Measurements from ENCODE around the gene TRMO. TPM values are rescaled to one million over a fixed set of nuclear protein-coding genes. Genes with fewer than 3 reads are reported as not detected.

Gene TRMO
- total and polyA plus RNA-seq, 2 experiments from 2014 or later = 10.5 to 13.0 TPM

DNA sequence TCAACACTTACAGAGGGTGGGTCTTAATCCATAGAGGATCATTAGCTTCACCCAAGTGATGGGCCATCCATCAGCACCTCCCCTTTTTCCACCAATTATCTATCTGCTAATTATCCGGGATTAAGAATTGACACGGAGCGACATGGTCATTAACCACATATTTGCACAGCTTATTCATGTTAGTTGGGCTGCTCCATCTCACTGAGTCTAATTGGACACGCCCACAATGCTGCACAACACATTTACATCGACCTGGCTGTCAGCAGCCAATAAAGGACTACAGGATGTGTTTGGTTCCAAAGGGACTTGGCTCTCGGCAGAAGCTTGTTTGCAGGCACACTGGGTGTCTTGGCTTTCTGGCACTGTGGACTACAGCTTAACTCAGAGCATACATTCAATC, 47.7 kb downstream of the TRMO start:
- Histone ChIP-seq H3K27me3 (replicated peaks; ENCODE audit: insufficient read depth) (peaks cover 8% of the 10 kb centered on the region), H3K9me3 (ENCODE audit: low read depth) (no peaks in the 10 kb centered on the region), H3K4me1 (ENCODE audit: insufficient read depth) (peaks cover 16% of the 10 kb centered on the region), H3K4me3 (no peak overlapping the region), H3K9ac (no peak overlapping the region), H3F3A (ENCODE audit: insufficient read depth) (peaks cover 22% of the 10 kb centered on the region), H2AFZ (no peak overlapping the region), H4K20me1 (ENCODE audit: insufficient read depth) (no peaks in the 10 kb centered on the region), H3K79me2 (ENCODE audit: insufficient read depth) (no peaks in the 10 kb centered on the region), H3K27ac (no peak overlapping the region), H3K4me2 (ENCODE audit: unreplicated experiment) (no peak overlapping the region), H3K36me3 (ENCODE audit: low read depth) (no peaks in the 10 kb centered on the region), H3K9me2 (ENCODE audit: insufficient read depth) (no peaks in the 10 kb centered on the region)
- in situ Hi-C loops (cut with MboI) = no loop called here
- WGBS, 2 experiments (ENCODE audit: low coverage in 1 of 2, low lambda C conversion rate in 2 of 2, missing lambda C conversion rate in 2 of 2) = 63 to 64% methylated on average over 6 of the region's 6 CpGs
- no peak for TF ChIP-seq EZH2 (IDR thresholded peaks at IDR 0.05; ENCODE audit: insufficient read depth, poor library complexity, severe bottlenecking)
- TF ChIP-seq EZH2phosphoT487 (IDR thresholded peaks at IDR 0.05; ENCODE audit: insufficient read depth, low read depth) = no peak
- no peak for DNase-seq

DNA sequence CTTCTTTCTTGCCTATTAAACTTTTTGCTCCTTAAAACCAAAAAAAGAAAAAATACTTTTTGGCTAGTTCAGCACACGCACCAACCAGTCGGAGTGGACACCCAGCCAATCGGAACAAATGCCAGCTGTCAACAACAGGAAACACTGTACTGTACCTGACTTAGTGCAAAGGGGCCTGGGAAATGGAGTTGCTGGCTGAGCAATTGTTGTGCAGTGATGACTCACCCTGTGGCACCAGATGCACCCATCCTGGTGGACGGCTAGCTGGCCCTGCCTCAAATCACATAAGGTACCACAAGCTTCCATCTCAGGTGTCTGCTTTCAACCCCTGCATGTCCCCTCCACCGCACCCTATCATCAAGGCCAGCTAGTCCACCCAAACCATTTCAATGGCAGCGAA, 48.4 kb downstream of the TRMO start:
- no peaks in the 10 kb centered on the region for H3K79me2 ChIP-seq (ENCODE audit: insufficient read depth)
- no peak overlapping the region for H3K27ac ChIP-seq
- DNase-seq = peak; percentile 37
- in situ Hi-C loops (cut with MboI) = no loop called here
- TF ChIP-seq EZH2 (IDR thresholded peaks at IDR 0.05; ENCODE audit: insufficient read depth, poor library complexity, severe bottlenecking) (no peak), EZH2phosphoT487 (IDR thresholded peaks at IDR 0.05; ENCODE audit: insufficient read depth, low read depth) (no peak)
- H3K4me2 ChIP-seq (ENCODE audit: unreplicated experiment) = no peak overlapping the region
- no peak overlapping the region for H3K4me3 ChIP-seq
- peaks cover 22% of the 10 kb centered on the region for H3F3A ChIP-seq (ENCODE audit: insufficient read depth)
- H4K20me1 ChIP-seq (ENCODE audit: insufficient read depth) = no peaks in the 10 kb centered on the region
- no peak overlapping the region for H2AFZ ChIP-seq
- 61 to 69% methylated on average over 6 of the region's 6 CpGs for WGBS, 2 experiments (ENCODE audit: low coverage in 1 of 2, low lambda C conversion rate in 2 of 2, missing lambda C conversion rate in 2 of 2)
- H3K9me2 ChIP-seq (ENCODE audit: insufficient read depth) = no peaks in the 10 kb centered on the region
- H3K9me3 ChIP-seq (ENCODE audit: low read depth) = no peaks in the 10 kb centered on the region
- no peak overlapping the region for H3K9ac ChIP-seq
- H3K27me3 ChIP-seq (replicated peaks; ENCODE audit: insufficient read depth) = peaks cover 8% of the 10 kb centered on the region
- H3K36me3 ChIP-seq (ENCODE audit: low read depth) = no peaks in the 10 kb centered on the region
- H3K4me1 ChIP-seq (ENCODE audit: insufficient read depth) = peaks cover 16% of the 10 kb centered on the region

DNA sequence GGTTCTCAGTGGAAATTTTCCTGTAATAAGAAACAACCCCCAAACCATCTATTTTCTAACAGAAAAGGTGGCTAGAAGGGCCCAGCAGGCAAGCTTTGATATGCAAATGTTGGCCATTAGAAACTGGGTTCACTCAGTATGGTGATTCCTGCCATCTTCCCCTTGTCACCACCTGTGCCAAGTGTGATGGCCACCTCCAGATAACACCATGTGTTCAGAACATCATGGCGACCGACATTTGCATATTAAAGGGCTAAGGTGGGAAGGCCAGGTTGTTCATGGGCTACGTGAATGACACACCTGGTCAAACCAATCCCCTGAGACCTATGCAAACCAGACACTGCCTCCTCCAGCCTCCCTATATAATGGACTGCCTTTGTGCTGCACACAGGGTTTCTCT, 48.9 kb downstream of the TRMO start:
- no peaks in the 10 kb centered on the region for H3K9me2 ChIP-seq (ENCODE audit: insufficient read depth)
- H3K4me3 ChIP-seq = no peak overlapping the region
- TF ChIP-seq EZH2 (IDR thresholded peaks at IDR 0.05; ENCODE audit: insufficient read depth, poor library complexity, severe bottlenecking) = no peak
- no peak for TF ChIP-seq EZH2phosphoT487 (IDR thresholded peaks at IDR 0.05; ENCODE audit: insufficient read depth, low read depth)
- peaks cover 22% of the 10 kb centered on the region for H3F3A ChIP-seq (ENCODE audit: insufficient read depth)
- no peak overlapping the region for H3K9ac ChIP-seq
- H3K36me3 ChIP-seq (ENCODE audit: low read depth) = no peaks in the 10 kb centered on the region
- no peaks in the 10 kb centered on the region for H4K20me1 ChIP-seq (ENCODE audit: insufficient read depth)
- H3K27ac ChIP-seq = no peak overlapping the region
- H3K4me1 ChIP-seq (ENCODE audit: insufficient read depth) = peaks cover 16% of the 10 kb centered on the region
- 73 to 77% methylated on average over 3 of the region's 3 CpGs for WGBS, 2 experiments (ENCODE audit: low coverage in 1 of 2, low lambda C conversion rate in 2 of 2, missing lambda C conversion rate in 2 of 2)
- H3K9me3 ChIP-seq (ENCODE audit: low read depth) = no peaks in the 10 kb centered on the region
- H3K27me3 ChIP-seq (replicated peaks; ENCODE audit: insufficient read depth) = peaks cover 8% of the 10 kb centered on the region
- H2AFZ ChIP-seq = no peak overlapping the region
- in situ Hi-C loops (cut with MboI) = no loop called here
- no peak overlapping the region for H3K4me2 ChIP-seq (ENCODE audit: unreplicated experiment)
- H3K79me2 ChIP-seq (ENCODE audit: insufficient read depth) = no peaks in the 10 kb centered on the region
- DNase-seq = no peak

- in situ Hi-C loops (cut with MboI) = no loop called here
- no peak overlapping the region for H3K4me3 ChIP-seq
- no peak overlapping the region for H3K9ac ChIP-seq
- DNase-seq = no peak
- no peaks in the 10 kb centered on the region for H3K79me2 ChIP-seq (ENCODE audit: insufficient read depth)
- no peaks in the 10 kb centered on the region for H3K9me2 ChIP-seq (ENCODE audit: insufficient read depth)
- 72 to 80% methylated on average over 3 of the region's 3 CpGs for WGBS, 2 experiments (ENCODE audit: low coverage in 1 of 2, low lambda C conversion rate in 2 of 2, missing lambda C conversion rate in 2 of 2)
- H3K27me3 ChIP-seq (replicated peaks; ENCODE audit: insufficient read depth) = peaks cover 35% of the 10 kb centered on the region
- H3K27ac ChIP-seq = no peak overlapping the region
- H3K4me2 ChIP-seq (ENCODE audit: unreplicated experiment) = no peak overlapping the region
- peaks cover 4% of the 10 kb centered on the region for H3K9me3 ChIP-seq (ENCODE audit: low read depth)
- TF ChIP-seq EZH2 (IDR thresholded peaks at IDR 0.05; ENCODE audit: insufficient read depth, poor library complexity, severe bottlenecking) = no peak
- H3F3A ChIP-seq (ENCODE audit: insufficient read depth) = no peaks in the 10 kb centered on the region
- no peak overlapping the region for H2AFZ ChIP-seq
- no peaks in the 10 kb centered on the region for H3K4me1 ChIP-seq (ENCODE audit: insufficient read depth)
- no peaks in the 10 kb centered on the region for H4K20me1 ChIP-seq (ENCODE audit: insufficient read depth)
- no peaks in the 10 kb centered on the region for H3K36me3 ChIP-seq (ENCODE audit: low read depth)
Measured at GRCh38 chr9:97868859-97869258, 53.4 kb downstream of the TRMO start.

DNA sequence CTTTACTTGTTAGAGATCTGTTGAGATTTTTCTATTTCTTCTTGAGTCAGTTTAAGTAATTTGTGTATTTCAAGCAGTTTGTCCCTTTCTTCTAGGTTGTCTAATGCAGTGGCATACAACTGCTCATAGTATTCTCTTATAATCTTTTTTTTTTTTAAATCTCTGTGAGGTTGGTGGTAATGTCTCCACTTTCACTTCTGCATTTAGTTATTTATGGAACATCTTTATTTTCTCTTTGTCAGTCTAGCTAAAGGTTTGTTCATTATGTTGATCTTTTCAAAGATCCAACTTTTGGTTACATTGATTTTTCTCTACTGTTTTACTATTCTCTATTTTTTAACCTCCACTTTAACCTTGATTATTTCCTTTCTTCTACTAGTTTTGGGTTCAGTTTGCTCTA, 55.5 kb downstream of the TRMO start:
- no peaks in the 10 kb centered on the region for H3K79me2 ChIP-seq (ENCODE audit: insufficient read depth)
- H3K4me3 ChIP-seq = no peak overlapping the region
- no peak overlapping the region for H3K9ac ChIP-seq
- no peak overlapping the region for H2AFZ ChIP-seq
- H3K36me3 ChIP-seq (ENCODE audit: low read depth) = no peaks in the 10 kb centered on the region
- no peaks in the 10 kb centered on the region for H4K20me1 ChIP-seq (ENCODE audit: insufficient read depth)
- H3K4me1 ChIP-seq (ENCODE audit: insufficient read depth) = no peaks in the 10 kb centered on the region
- no peaks in the 10 kb centered on the region for H3F3A ChIP-seq (ENCODE audit: insufficient read depth)
- in situ Hi-C loops (cut with MboI) = no loop called here
- TF ChIP-seq EZH2phosphoT487 (IDR thresholded peaks at IDR 0.05; ENCODE audit: insufficient read depth, low read depth) (no peak), EZH2 (IDR thresholded peaks at IDR 0.05; ENCODE audit: insufficient read depth, poor library complexity, severe bottlenecking) (no peak)
- peaks cover 51% of the 10 kb centered on the region for H3K27me3 ChIP-seq (replicated peaks; ENCODE audit: insufficient read depth)
- no peak overlapping the region for H3K4me2 ChIP-seq (ENCODE audit: unreplicated experiment)
- H3K9me3 ChIP-seq (ENCODE audit: low read depth) = peaks cover 4% of the 10 kb centered on the region
- DNase-seq = no peak
- H3K9me2 ChIP-seq (ENCODE audit: insufficient read depth) = no peaks in the 10 kb centered on the region
- H3K27ac ChIP-seq = no peak overlapping the region

All from GM23248 (cell line).